ENCODE results near the gene EGF.
"Not testable (repeated sequence)": the region's sequence is repeated elsewhere in the genome, so short reads cannot be mapped to it uniquely, and the experiment has no call there.

Gene EGF

GRCh38 chr4:109915385-109916026 lies 2.8 kb downstream of the EGF start:
- DNase-seq, result no peak

GRCh38 chr4:109916027-109916409 lies 3.3 kb downstream of the EGF start:
- DNase-seq, result no peak

GRCh38 chr4:109921384-109921808 lies 8.7 kb downstream of the EGF start:
- no peak for DNase-seq

- DNase-seq, result no peak
Measured at GRCh38 chr4:109925396-109925795, 12.7 kb downstream of the EGF start.

- DNase-seq, result no peak
Measured at GRCh38 chr4:109928327-109929045, 15.8 kb downstream of the EGF start.

GRCh38 chr4:109930464-109930863 lies 17.8 kb downstream of the EGF start:
- no peak for DNase-seq

- DNase-seq, result no peak
Measured at GRCh38 chr4:109930872-109931271, 18.2 kb downstream of the EGF start.

GRCh38 chr4:109931318-109931717 lies 18.6 kb downstream of the EGF start:
- no peak for DNase-seq

GRCh38 chr4:109937352-109937751 lies 24.7 kb downstream of the EGF start:
- DNase-seq, result not testable (repeated sequence)

GRCh38 chr4:109939190-109939589 lies 26.5 kb downstream of the EGF start:
- DNase-seq, result no peak

- DNase-seq, result no peak
Measured at GRCh38 chr4:109942292-109942926, 29.7 kb downstream of the EGF start.

GRCh38 chr4:109943745-109944144 lies 31.1 kb downstream of the EGF start:
- DNase-seq, result no peak

GRCh38 chr4:109944591-109944990 lies 31.9 kb downstream of the EGF start:
- DNase-seq, result no peak

- DNase-seq, result no peak
Measured at GRCh38 chr4:109945056-109945455, 32.4 kb downstream of the EGF start.

- no peak for DNase-seq
Measured at GRCh38 chr4:109946120-109946519, 33.4 kb downstream of the EGF start.

GRCh38 chr4:109947457-109947856 lies 34.8 kb downstream of the EGF start:
- no peak for DNase-seq

- no peak for DNase-seq
Measured at GRCh38 chr4:109947918-109948317, 35.2 kb downstream of the EGF start.

- not testable (repeated sequence) for DNase-seq
Measured at GRCh38 chr4:109949099-109949718, 36.5 kb downstream of the EGF start.

- no peak for DNase-seq
Measured at GRCh38 chr4:109952612-109953011, 39.9 kb downstream of the EGF start.

- DNase-seq, result no peak
Measured at GRCh38 chr4:109953556-109953955, 40.9 kb downstream of the EGF start.

- DNase-seq, result no peak
Measured at GRCh38 chr4:109955146-109955545, 42.5 kb downstream of the EGF start.

- DNase-seq, result no peak
Measured at GRCh38 chr4:109957227-109957626, 44.5 kb downstream of the EGF start.

- no peak for DNase-seq
Measured at GRCh38 chr4:109959195-109959594, 46.5 kb downstream of the EGF start.

GRCh38 chr4:109962401-109962800 lies 49.7 kb downstream of the EGF start:
- no peak for DNase-seq
